Neural cell (in vitro differentiated cells): ENCODE results near the gene CAPN8.

Experiments
- CTCF ChIP-seq: fragments of 450-650 bp; IDR thresholded peaks from 2 replicates; pipeline ENCODE4 v1.5.1; 2014; ENCODE audit warnings: antibody characterized with exemption, mild to moderate bottlenecking, moderate library complexity; ENCODE audit not compliant: poor library complexity, severe bottlenecking
- EP300 ChIP-seq: fragments of 450-650 bp; conservative IDR thresholded peaks from 2 replicates; pipeline ENCODE4 v1.6.1; 2014; ENCODE audit warnings: antibody characterized with exemption, mild to moderate bottlenecking, moderate library complexity; ENCODE audit not compliant: poor library complexity, severe bottlenecking
- REST ChIP-seq: IDR thresholded peaks from 2 replicates; pipeline ENCODE4 v1.6.1; 2012; ENCODE audit warnings: borderline replicate concordance

- TF ChIP-seq CTCF (no peak), REST (no peak), EP300 (no peak)
Observed at GRCh38 chr1:223691121-223691520, 25.6 kb upstream of the CAPN8 start.
